Activated T-helper 2 cell treated with anti-CD3 and anti-CD28 coated beads, Interferon-gamma antibody, Interleukin-2, Interleukin-4, amounts not matched to agents 10 μg/mL and 5 μg/mL and 100 μg/mL, durations not matched to agents 14 hours and 24 hours and 36 hours (primary cell): ENCODE results near the gene RUNX2. TPM values are rescaled to one million over a fixed set of nuclear protein-coding genes. Genes with fewer than 3 reads are reported as not detected.

Experiments
- DNase-seq: peaks from one replicate; pipeline ENCODE4 v3.0.0; 2021; ENCODE audit warnings: low spot score
- H3K27ac Mint-ChIP-seq: one replicate; pipeline ENCODE4 v1.8.0; 2021; ENCODE audit warnings: mixed read lengths
- H3K27me3 Mint-ChIP-seq: one replicate; pipeline ENCODE4 v1.8.0; 2021; ENCODE audit warnings: low read depth, mixed read lengths
- H3K36me3 Mint-ChIP-seq: one replicate; pipeline ENCODE4 v1.8.0; 2021; ENCODE audit warnings: low read depth, mixed read lengths
- H3K4me1 Mint-ChIP-seq: one replicate; pipeline ENCODE4 v1.8.0; 2021; ENCODE audit warnings: low read depth, mixed read lengths
- H3K4me3 Mint-ChIP-seq: one replicate; pipeline ENCODE4 v1.8.0; 2021; ENCODE audit warnings: low read depth, mild to moderate bottlenecking, moderate library complexity, mixed read lengths
- H3K9me3 Mint-ChIP-seq: one replicate; pipeline ENCODE4 v1.8.0; 2021; ENCODE audit warnings: mixed read lengths
- intact Hi-C: fragments of 100-400 bp; cut with micrococcal nuclease; formaldehyde crosslinking; loops from one replicate; pipeline ENCODE4 v1.15.1; 2023
- total RNA-seq: library from RNA; stranded (reverse); gene quantifications from 2 replicates; pipeline ENCODE4 v1.2.3, GENCODE V29; 2022

Gene RUNX2
- total RNA-seq, 1 donor from 2014 or later = 60.8 TPM

GRCh38 chr6:45442716-45443115, 114.6 kb downstream of the RUNX2 start:
- Mint-ChIP-seq H3K36me3 (peaks cover 96% of the 10 kb centered on the region), H3K4me1 (peaks cover 94% of the 10 kb centered on the region), H3K9me3 (no peaks in the 10 kb centered on the region), H3K4me3 (no peak overlapping the region), H3K27me3 (no peaks in the 10 kb centered on the region), H3K27ac (peak overlapping the region; percentile 84)
- intact Hi-C loops = no loop called here
- DNase-seq = no peak

- Mint-ChIP-seq H3K36me3 (peaks cover 96% of the 10 kb centered on the region), H3K27ac (peak overlapping the region; percentile 85), H3K27me3 (no peaks in the 10 kb centered on the region), H3K9me3 (no peaks in the 10 kb centered on the region), H3K4me3 (peak overlapping the region; percentile 49), H3K4me1 (peaks cover 94% of the 10 kb centered on the region)
- intact Hi-C loops = loop anchor here (1.0 kb wide), 1 partner anchor 8 kb away; no protein-coding TSS in a partner anchor
- no peak for DNase-seq
These were observed 117.2 kb downstream of the RUNX2 start for GRCh38 chr6:45445364-45445748.

- DNase-seq = no peak
- peaks cover 94% of the 10 kb centered on the region for H3K4me1 Mint-ChIP-seq
- H3K4me3 Mint-ChIP-seq = peak overlapping the region; percentile 58
- H3K27me3 Mint-ChIP-seq = no peaks in the 10 kb centered on the region
- peaks cover 96% of the 10 kb centered on the region for H3K36me3 Mint-ChIP-seq
- no peaks in the 10 kb centered on the region for H3K9me3 Mint-ChIP-seq
- peak overlapping the region; percentile 85 for H3K27ac Mint-ChIP-seq
- intact Hi-C loops = loop anchor here (1.0 kb wide), 1 partner anchor 9 kb away; no protein-coding TSS in a partner anchor
These were observed 117.8 kb downstream of the RUNX2 start for GRCh38 chr6:45445749-45446549.

- H3K27me3 Mint-ChIP-seq = no peaks in the 10 kb centered on the region
- no peak overlapping the region for H3K4me3 Mint-ChIP-seq
- intact Hi-C loops = no loop called here
- DNase-seq = no peak
- peaks cover 94% of the 10 kb centered on the region for H3K4me1 Mint-ChIP-seq
- no peaks in the 10 kb centered on the region for H3K9me3 Mint-ChIP-seq
- H3K36me3 Mint-ChIP-seq = peaks cover 96% of the 10 kb centered on the region
- peak overlapping the region; percentile 45 for H3K27ac Mint-ChIP-seq
These were observed 118.9 kb downstream of the RUNX2 start for GRCh38 chr6:45447005-45447404.

- intact Hi-C loops = loop anchor here (2.0 kb wide), 2 partner anchors 15 to 39 kb away; no protein-coding TSS in a partner anchor
- H3K27ac Mint-ChIP-seq = peak overlapping the region; percentile 85
- no peaks in the 10 kb centered on the region for H3K27me3 Mint-ChIP-seq
- peaks cover 91% of the 10 kb centered on the region for H3K4me1 Mint-ChIP-seq
- peak overlapping the region; percentile 5 for H3K4me3 Mint-ChIP-seq
- H3K36me3 Mint-ChIP-seq = peaks cover 95% of the 10 kb centered on the region
- no peak for DNase-seq
- H3K9me3 Mint-ChIP-seq = no peaks in the 10 kb centered on the region
These were observed 119.6 kb downstream of the RUNX2 start for GRCh38 chr6:45447716-45448115.

- H3K4me3 Mint-ChIP-seq = peak overlapping the region; percentile 30
- DNase-seq = no peak
- peaks cover 95% of the 10 kb centered on the region for H3K36me3 Mint-ChIP-seq
- peaks cover 92% of the 10 kb centered on the region for H3K4me1 Mint-ChIP-seq
- intact Hi-C loops = loop anchor here (2.0 kb wide), 2 partner anchors 16 to 38 kb away; no protein-coding TSS in a partner anchor
- peak overlapping the region; percentile 85 for H3K27ac Mint-ChIP-seq
- no peaks in the 10 kb centered on the region for H3K27me3 Mint-ChIP-seq
- no peaks in the 10 kb centered on the region for H3K9me3 Mint-ChIP-seq
These were observed 120.6 kb downstream of the RUNX2 start for GRCh38 chr6:45448417-45449389.

- Mint-ChIP-seq H3K27ac (peak overlapping the region; percentile 25), H3K4me3 (no peak overlapping the region), H3K4me1 (peaks cover 91% of the 10 kb centered on the region), H3K36me3 (peaks cover 93% of the 10 kb centered on the region), H3K9me3 (no peaks in the 10 kb centered on the region), H3K27me3 (no peaks in the 10 kb centered on the region)
- DNase-seq = no peak
- intact Hi-C loops = no loop called here
These were observed 122.0 kb downstream of the RUNX2 start for GRCh38 chr6:45450132-45450531.

GRCh38 chr6:45450831-45451230, 122.7 kb downstream of the RUNX2 start:
- Mint-ChIP-seq H3K4me1 (peaks cover 84% of the 10 kb centered on the region), H3K4me3 (no peak overlapping the region), H3K27me3 (no peaks in the 10 kb centered on the region), H3K27ac (peak overlapping the region; percentile 44), H3K36me3 (peaks cover 86% of the 10 kb centered on the region), H3K9me3 (no peaks in the 10 kb centered on the region)
- no peak for DNase-seq
- intact Hi-C loops = no loop called here

- H3K27me3 Mint-ChIP-seq = no peaks in the 10 kb centered on the region
- intact Hi-C loops = no loop called here
- H3K27ac Mint-ChIP-seq = no peak overlapping the region
- H3K36me3 Mint-ChIP-seq = peaks cover 71% of the 10 kb centered on the region
- H3K9me3 Mint-ChIP-seq = no peaks in the 10 kb centered on the region
- H3K4me3 Mint-ChIP-seq = no peak overlapping the region
- peaks cover 67% of the 10 kb centered on the region for H3K4me1 Mint-ChIP-seq
- DNase-seq = no peak
These were observed 126.1 kb downstream of the RUNX2 start for GRCh38 chr6:45454008-45454911.

- Mint-ChIP-seq H3K27ac (no peak overlapping the region), H3K9me3 (no peaks in the 10 kb centered on the region), H3K4me3 (no peak overlapping the region), H3K27me3 (no peaks in the 10 kb centered on the region), H3K4me1 (peaks cover 56% of the 10 kb centered on the region), H3K36me3 (peaks cover 59% of the 10 kb centered on the region)
- no peak for DNase-seq
- intact Hi-C loops = no loop called here
These were observed 127.3 kb downstream of the RUNX2 start for GRCh38 chr6:45455408-45455807.

GRCh38 chr6:45457141-45457540, 129.0 kb downstream of the RUNX2 start:
- H3K4me3 Mint-ChIP-seq = no peak overlapping the region
- peak overlapping the region; percentile 53 for H3K27ac Mint-ChIP-seq
- H3K27me3 Mint-ChIP-seq = no peaks in the 10 kb centered on the region
- peaks cover 47% of the 10 kb centered on the region for H3K36me3 Mint-ChIP-seq
- DNase-seq = no peak
- peaks cover 43% of the 10 kb centered on the region for H3K4me1 Mint-ChIP-seq
- no peaks in the 10 kb centered on the region for H3K9me3 Mint-ChIP-seq
- intact Hi-C loops = no loop called here

GRCh38 chr6:45458672-45459071, 130.5 kb downstream of the RUNX2 start:
- Mint-ChIP-seq H3K4me1 (peaks cover 44% of the 10 kb centered on the region), H3K36me3 (peaks cover 47% of the 10 kb centered on the region), H3K27ac (no peak overlapping the region), H3K4me3 (no peak overlapping the region), H3K9me3 (no peaks in the 10 kb centered on the region), H3K27me3 (no peaks in the 10 kb centered on the region)
- DNase-seq = no peak
- intact Hi-C loops = no loop called here
